ENCODE measurements around the gene PGGHG. TPM values are rescaled to one million over a fixed set of nuclear protein-coding genes. Genes with fewer than 3 reads are reported as not detected.
A peak's percentile ranks its signal among the peaks of the same experiment; 100 is the strongest.

PGGHG gene
- total RNA-seq: 10 to 100 TPM; 10.8 to 15.8 TPM
- long read RNA-seq, partial matches to known transcripts: 8 of 13 reads
- long read RNA-seq, other reads (novel, unspliced or antisense): 5 of 13 reads

GRCh38 chr11:288478-289397, at the start of gene PGGHG:
PGGHG (plus strand) TSS chr11:289126; CDS start chr11:289817, 691 bp downstream.
- DNase-seq: peak; percentile 88
- intact Hi-C loops (cut with DNase I): no loop called here
- ATAC-seq: peak; percentile 86 to 91

DNA sequence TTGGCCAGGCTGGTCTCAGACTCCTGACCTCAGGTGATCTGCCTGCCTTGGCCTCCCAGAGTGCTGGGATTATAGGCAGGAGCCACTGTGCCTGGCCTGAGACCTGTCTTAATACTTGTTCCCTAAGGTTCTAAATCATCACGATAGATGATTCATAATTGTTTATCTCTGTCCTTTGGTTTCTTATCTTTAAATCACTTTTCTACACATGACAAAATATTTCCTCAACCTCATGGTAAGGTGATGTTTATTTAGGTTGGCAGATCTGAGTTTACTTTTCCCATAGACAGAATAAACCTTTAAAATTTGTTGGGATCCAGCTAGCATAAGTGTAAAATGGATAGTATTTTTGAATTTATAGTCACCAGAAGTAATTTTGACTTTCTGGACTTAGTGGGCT, 48.6 kb upstream of the PGGHG start:
- intact Hi-C loops (cut with DNase I): no loop called here
- DNase-seq (no peak), ATAC-seq (no peak)

GRCh38 chr11:241634-242033, 47.3 kb upstream of the PGGHG start:
- intact Hi-C loops (cut with DNase I): no loop called here
- ATAC-seq: peak in 1 of 2 donors; percentile 6
- no peak for DNase-seq

DNA sequence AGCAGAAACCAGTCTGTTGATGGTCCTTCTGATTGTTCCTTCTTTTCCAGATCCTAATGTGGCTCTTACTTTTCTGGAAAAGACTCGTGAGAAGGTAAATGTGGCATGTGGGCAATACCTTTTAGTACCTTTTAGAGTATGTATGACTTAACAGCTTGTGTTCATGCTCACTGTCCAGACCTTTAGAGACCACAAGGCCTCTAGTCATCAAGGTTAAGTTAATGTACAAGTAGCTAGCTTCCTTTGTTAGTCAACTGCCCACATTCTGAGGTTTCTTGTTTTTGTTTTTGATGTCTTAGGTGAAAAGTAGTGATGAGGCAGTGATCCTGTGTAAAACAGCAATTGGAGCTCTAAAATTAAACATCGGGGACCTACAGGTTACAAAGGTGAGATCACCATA, 44.5 kb upstream of the PGGHG start:
- ATAC-seq: no peak
- intact Hi-C loops (cut with DNase I): no loop called here

DNA sequence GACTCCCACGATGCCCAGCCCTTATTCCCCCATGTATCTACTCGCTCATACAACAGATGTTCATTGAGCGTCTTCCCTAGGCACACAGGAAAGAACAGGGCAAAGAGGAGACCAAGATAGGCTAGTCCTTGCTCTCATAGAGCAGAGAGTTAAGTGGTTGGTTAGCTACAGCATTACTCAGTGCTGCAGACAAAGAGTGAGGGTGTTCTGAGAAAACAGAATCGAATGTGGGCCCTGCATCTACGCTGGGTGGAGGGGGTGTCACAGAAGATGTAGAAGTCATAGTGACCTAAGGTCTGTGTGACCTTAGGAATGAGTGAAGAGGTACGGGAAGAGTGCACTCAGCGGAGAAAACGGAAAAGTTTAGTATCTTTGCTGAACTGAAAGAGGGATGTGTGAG, 39.9 kb upstream of the PGGHG start:
- DNase-seq (no peak), ATAC-seq (no peak)
- intact Hi-C loops (cut with DNase I): no loop called here

More for the DNA sequence above, 44.5 kb upstream of the PGGHG start:
- no peak for DNase-seq

GRCh38 chr11:250274-250673, 38.7 kb upstream of the PGGHG start:
- no peak for DNase-seq
- intact Hi-C loops (cut with DNase I): loop anchor here in 1 of 2 donors (5.0 to 10.0 kb wide), 2 partner anchors 107 to 145 kb away; partner anchors contain the start of gene PKP3
- no peak for ATAC-seq

- peak; percentile 54 for DNase-seq
- intact Hi-C loops (cut with DNase I): loop anchor here in 1 of 2 donors (5.0 to 10.0 kb wide), 2 partner anchors 106 to 144 kb away; partner anchors contain the start of gene PKP3
- peak; percentile 67 to 68 for ATAC-seq
These were observed 38.1 kb upstream of the PGGHG start for GRCh38 chr11:250740-251299.

GRCh38 chr11:251550-251949, 37.4 kb upstream of the PGGHG start:
- intact Hi-C loops (cut with DNase I): loop anchor here in 1 of 2 donors (5.0 to 10.0 kb wide), 2 partner anchors 106 to 143 kb away; partner anchors contain the start of gene PKP3
- DNase-seq (no peak), ATAC-seq (no peak)

DNA sequence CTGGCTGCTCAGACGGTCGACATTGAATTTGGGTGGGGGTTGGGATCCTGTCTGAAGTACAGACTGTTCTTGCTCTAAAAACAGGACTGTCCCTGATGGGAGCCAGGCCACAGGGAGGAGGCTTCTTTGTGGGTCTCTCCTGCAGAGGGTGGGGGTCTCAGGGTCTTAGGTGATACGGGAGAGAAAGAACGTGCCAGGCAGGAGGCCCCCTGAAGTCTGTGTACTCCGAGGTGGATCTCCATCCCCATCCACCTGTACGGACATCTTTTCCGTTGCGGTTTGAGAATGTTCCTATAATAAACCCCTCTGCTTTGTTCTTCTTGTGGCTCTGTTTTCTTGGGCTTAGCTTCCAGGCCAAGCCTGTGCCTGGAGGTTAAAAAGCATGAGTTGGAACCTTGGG, 36.3 kb upstream of the PGGHG start:
- DNase-seq: no peak
- ATAC-seq: no peak
- intact Hi-C loops (cut with DNase I): loop anchor here in 1 of 2 donors (5.0 to 10.0 kb wide), 2 partner anchors 105 to 142 kb away; partner anchors contain the start of gene PKP3

- ATAC-seq (no peak), DNase-seq (no peak)
- intact Hi-C loops (cut with DNase I): loop anchor here in 1 of 2 donors (5.0 to 10.0 kb wide), 2 partner anchors 104 to 141 kb away; partner anchors contain the start of gene PKP3
These were observed 35.6 kb upstream of the PGGHG start for GRCh38 chr11:253160-253885.

GRCh38 chr11:253886-254270, 35.0 kb upstream of the PGGHG start:
- no peak for ATAC-seq

DNA sequence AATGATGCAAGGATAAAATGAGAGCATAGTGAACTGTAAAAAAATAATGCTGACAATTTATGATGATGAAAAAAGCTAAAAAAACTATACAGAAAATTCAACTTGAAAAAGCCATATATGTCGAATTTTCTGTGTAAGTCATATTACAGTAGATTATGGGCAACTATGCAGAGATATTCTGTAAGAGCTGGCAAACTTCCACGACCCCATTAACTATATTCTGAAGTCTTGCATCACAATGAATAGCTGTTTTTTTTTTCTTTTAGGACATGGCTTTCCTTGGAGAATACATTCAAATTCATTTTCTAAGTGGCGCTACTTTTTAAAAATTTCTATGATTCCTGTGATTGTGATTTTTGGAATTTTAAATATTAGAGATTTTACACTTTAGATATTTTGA, 33.8 kb upstream of the PGGHG start:
- DNase-seq: no peak
- ATAC-seq: no peak
- intact Hi-C loops (cut with DNase I): loop anchor here in 1 of 2 donors (10.0 kb wide), 1 partner anchor 140 kb away; the partner anchor contains the start of gene PKP3

More at GRCh38 chr11:253886-254270, 35.0 kb upstream of the PGGHG start:
- intact Hi-C loops (cut with DNase I): loop anchor here in 1 of 2 donors (5.0 to 10.0 kb wide), 2 partner anchors 103 to 141 kb away; partner anchors contain the start of gene PKP3
- DNase-seq: no peak

GRCh38 chr11:255816-256215, 33.1 kb upstream of the PGGHG start:
- ATAC-seq (no peak), DNase-seq (no peak)
- intact Hi-C loops (cut with DNase I): loop anchor here in 1 of 2 donors (10.0 kb wide), 1 partner anchor 139 kb away; the partner anchor contains the start of gene PKP3

DNA sequence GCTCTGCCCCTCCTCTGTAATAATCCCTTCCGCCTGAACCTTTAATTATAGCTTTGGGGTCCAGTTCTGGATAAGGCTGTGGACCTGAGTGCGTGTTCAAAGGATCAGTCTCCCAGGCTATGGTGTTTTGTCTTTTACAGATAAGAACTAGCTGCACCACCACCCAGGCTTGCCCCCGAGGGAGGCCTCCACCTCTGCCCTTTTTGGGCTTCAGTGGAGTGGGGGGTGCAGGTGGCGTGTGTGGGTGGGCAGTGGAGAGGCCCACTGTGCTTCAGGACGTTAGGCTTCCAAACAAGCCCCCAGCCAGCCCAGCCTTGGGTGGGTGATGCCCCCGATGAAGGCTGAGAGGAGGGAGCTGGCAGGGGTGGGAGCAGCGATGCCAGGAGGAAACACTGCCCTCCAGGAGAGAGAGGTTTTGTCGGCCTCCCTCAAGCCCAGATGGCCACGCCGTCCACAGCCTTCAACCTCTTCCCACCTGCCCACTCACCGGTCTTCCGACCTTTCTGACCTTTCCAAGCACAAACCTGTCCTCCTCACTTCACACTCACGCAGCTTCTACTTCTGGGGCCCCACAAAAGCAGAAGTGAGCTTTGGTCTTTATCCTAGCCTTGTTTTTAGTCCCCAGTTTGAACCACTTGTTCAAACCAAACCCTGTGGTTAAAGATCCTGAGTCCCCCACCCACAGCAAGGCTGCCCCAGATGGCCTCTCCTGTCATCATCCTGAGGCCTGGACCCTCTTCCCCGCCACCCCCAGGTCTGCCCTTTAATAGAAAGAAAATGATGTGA, 31.8 kb upstream of the PGGHG start:
- DNase-seq: no peak
- no peak for ATAC-seq
- intact Hi-C loops (cut with DNase I): loop anchor here in 1 of 2 donors (10.0 kb wide), 1 partner anchor 138 kb away; the partner anchor contains the start of gene PKP3

DNA sequence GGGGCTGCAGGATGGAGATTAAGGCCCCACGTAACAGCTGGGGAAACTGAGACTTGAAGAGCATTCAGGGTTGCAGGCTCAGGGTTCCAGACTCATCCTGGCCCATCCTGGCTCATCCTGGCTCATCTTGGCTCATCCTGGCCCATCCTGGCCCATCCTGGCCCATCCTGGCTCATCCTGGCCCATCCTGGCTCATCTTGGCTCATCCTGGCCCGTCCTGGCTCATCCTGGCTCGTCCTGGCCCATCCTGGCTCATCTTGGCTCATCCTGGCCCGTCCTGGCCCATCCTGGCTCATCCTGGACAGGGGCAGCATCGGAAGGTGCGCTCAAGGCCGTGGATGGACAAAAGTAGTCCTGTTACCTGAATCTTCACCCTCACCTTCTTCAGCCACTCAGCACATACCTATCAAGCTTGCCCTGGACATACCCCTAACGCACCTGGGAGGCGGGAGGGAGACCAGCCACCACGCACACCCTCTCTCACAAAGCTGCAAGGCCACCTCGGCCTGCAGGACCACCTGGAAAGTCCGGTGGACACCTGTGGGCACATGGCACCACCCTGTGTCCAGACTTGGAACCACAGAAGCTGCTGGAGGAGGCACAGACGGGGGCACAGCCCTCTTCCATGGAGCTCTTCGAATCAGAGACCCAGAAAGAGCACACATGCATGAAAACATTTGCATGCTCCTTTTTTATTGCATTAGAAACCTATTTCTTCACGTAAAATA, 31.0 kb upstream of the PGGHG start:
- ATAC-seq (no peak), DNase-seq (no peak)
- intact Hi-C loops (cut with DNase I): loop anchor here in 1 of 2 donors (10.0 kb wide), 1 partner anchor 137 kb away; the partner anchor contains the start of gene PKP3

DNA sequence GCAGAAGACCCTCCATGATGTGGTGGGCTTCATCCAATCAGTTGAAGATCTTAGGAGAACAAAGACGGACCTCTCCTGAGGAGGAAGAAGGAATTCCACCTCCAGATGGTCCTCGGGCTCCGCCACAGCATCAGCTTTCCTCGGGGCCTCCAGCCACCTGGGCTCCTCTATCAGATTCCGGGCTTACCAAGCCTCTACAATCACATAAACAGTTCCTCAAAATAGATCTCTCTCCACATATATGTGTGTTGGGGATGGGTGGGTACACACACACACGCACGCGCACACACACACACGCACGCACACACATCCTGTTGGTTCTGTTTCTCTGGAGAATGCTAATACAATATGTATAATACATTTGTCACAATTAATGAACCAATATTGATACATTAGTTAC, 29.5 kb upstream of the PGGHG start:
- ATAC-seq (no peak), DNase-seq (no peak)
- intact Hi-C loops (cut with DNase I): loop anchor here in 1 of 2 donors (10.0 kb wide), 1 partner anchor 135 kb away; the partner anchor contains the start of gene PKP3

DNA sequence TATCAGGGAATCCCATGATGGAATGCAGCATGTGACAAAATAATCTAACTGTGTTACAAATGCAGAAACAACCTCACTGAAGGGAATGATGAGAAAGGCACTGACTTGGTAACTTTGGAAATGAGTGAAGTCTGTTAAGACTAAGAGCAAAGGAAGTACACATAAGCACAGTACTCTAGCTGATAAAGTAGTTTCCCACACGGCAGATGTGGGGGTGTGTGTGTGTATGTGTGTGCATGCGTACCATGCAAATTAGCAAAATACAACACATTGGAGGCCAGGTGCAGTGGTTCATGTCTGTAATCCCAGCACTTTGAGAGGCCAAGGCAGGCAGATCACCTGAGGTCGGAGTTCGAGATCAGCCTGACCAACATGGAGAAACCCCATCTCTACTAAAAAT, 27.3 kb upstream of the PGGHG start:
- ATAC-seq (no peak), DNase-seq (no peak)
- intact Hi-C loops (cut with DNase I): no loop called here
